Stimulated activated CD4-positive, alpha-beta T cell treated with anti-CD3 and anti-CD28 coated beads, Interleukin-2, amount 100 ng/mL, for 24 hours (primary cell): ENCODE data around the gene HOXA13.
A peak's percentile ranks its signal among the peaks of the same experiment; 100 is the strongest.

Experiments used
- DNase-seq, 2 donors: peaks; one replicate each; pipeline ENCODE4 v3.0.0-alpha.2; 2020

Gene HOXA13

GRCh38 chr7:27205325-27206280, 5.7 kb upstream of the HOXA13 start:
- no peak for DNase-seq

GRCh38 chr7:27204851-27205322, 5.0 kb upstream of the HOXA13 start:
- no peak for DNase-seq

GRCh38 chr7:27203964-27204594, 4.2 kb upstream of the HOXA13 start:
- DNase-seq = no peak

- DNase-seq = no peak
Measured at GRCh38 chr7:27203365-27203953, 3.6 kb upstream of the HOXA13 start.

GRCh38 chr7:27202862-27203134, 2.9 kb upstream of the HOXA13 start:
- no peak for DNase-seq

- DNase-seq = no peak
Measured at GRCh38 chr7:27202018-27202861, 2.3 kb upstream of the HOXA13 start.

- no peak for DNase-seq
Measured at GRCh38 chr7:27201580-27202017, 1.7 kb upstream of the HOXA13 start.

GRCh38 chr7:27200761-27201579, 1.1 kb upstream of the HOXA13 start:
- DNase-seq = no peak

GRCh38 chr7:27198871-27199801, 755 bp downstream of the HOXA13 start:
- no peak for DNase-seq

- DNase-seq = no peak
Measured at GRCh38 chr7:27198138-27198841, 1.6 kb downstream of the HOXA13 start.

GRCh38 chr7:27197137-27198042, 2.5 kb downstream of the HOXA13 start:
- DNase-seq = no peak

GRCh38 chr7:27196287-27196767, 3.6 kb downstream of the HOXA13 start:
- DNase-seq = peak; percentile 89 to 90

- no peak for DNase-seq
Measured at GRCh38 chr7:27194686-27195379, 5.1 kb downstream of the HOXA13 start.

- DNase-seq = no peak
Measured at GRCh38 chr7:27194002-27194352, 5.9 kb downstream of the HOXA13 start.

GRCh38 chr7:27193335-27194001, 6.4 kb downstream of the HOXA13 start:
- peak in 1 of 2 donors; percentile 16 for DNase-seq

GRCh38 chr7:27192546-27193334, 7.2 kb downstream of the HOXA13 start:
- DNase-seq = peak in 1 of 2 donors; percentile 14
